ENCODE results near the gene MT1F.

DNA sequence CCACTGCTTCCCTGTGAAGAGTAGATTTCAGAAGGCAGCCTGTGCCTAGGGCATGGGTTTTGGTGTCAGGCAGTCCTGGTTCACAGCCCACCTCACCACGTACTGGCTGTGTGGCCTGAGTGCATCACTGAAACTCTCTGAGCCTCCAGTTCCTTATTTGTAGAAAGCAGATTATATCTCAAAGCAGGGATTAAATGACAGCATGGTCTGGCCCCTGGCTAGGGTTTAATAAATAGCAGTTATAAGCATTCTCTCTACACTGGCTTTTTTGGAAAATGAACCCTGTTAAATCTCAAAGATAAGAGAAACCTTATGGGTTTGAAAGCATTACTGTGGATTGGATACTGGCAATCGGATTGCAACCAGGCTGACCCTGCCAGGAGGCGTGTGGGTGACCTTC is 28.2 kb upstream of the MT1F start:
- TF ChIP-seq, protein P1, sequence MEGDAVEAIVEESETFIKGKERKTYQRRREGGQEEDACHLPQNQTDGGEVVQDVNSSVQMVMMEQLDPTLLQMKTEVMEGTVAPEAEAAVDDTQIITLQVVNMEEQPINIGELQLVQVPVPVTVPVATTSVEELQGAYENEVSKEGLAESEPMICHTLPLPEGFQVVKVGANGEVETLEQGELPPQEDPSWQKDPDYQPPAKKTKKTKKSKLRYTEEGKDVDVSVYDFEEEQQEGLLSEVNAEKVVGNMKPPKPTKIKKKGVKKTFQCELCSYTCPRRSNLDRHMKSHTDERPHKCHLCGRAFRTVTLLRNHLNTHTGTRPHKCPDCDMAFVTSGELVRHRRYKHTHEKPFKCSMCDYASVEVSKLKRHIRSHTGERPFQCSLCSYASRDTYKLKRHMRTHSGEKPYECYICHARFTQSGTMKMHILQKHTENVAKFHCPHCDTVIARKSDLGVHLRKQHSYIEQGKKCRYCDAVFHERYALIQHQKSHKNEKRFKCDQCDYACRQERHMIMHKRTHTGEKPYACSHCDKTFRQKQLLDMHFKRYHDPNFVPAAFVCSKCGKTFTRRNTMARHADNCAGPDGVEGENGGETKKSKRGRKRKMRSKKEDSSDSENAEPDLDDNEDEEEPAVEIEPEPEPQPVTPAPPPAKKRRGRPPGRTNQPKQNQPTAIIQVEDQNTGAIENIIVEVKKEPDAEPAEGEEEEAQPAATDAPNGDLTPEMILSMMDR (IDR thresholded peaks at IDR 0.05), result no peak
- TF ChIP-seq POLR2AphosphoS5 (IDR thresholded peaks at IDR 0.05), result no peak
- no peak for TF ChIP-seq POLR2A (IDR thresholded peaks at IDR 0.05)
- no peak for TF ChIP-seq EP300 (IDR thresholded peaks at IDR 0.05)

Data from gastroesophageal sphincter (tissue), 3 donors.